WI38 (cell line): ENCODE measurements around the gene JPT1.

Experiments
- H3K4me3 ChIP-seq: 2 replicates; pipeline ENCODE4 v1.5.1; 2011; ENCODE audit warnings: low read depth, mild to moderate bottlenecking, control low read depth, low read length
- TF ChIP-seq, protein P1 (sequence below): IDR thresholded peaks from 2 replicates; pipeline ENCODE4 v1.5.1; 2012; ENCODE audit warnings: low read depth, mild to moderate bottlenecking, control low read depth, low read length

JPT1 gene

DNA sequence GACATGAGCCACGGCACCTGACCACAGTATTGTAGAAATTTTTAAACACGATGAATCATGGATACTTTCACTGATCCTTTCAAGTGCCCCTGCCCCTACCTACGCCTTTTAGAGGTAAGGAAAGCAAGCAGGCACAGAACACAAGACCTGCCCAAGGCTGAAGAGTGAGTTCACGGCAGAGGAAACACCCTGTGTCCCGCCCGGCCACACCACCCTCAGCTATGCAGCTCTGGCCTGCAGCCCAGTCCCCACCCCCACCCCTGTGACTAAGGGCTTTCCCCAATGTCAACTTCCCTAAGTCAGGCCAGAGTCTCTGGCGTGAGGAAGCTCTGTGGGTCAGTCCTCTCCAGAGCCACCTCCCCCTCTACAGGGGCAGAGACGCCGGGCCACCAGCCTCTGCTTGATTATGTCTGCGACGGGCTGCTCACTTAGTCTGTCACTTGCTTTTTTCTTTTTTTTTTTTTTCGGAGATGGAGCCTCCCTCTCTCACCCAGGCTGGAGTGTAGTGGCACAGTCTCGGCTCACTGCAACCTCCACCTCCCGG is 58.2 kb downstream of the JPT1 start:
- H3K4me3 ChIP-seq: no peak overlapping the region
- TF ChIP-seq, protein P1, sequence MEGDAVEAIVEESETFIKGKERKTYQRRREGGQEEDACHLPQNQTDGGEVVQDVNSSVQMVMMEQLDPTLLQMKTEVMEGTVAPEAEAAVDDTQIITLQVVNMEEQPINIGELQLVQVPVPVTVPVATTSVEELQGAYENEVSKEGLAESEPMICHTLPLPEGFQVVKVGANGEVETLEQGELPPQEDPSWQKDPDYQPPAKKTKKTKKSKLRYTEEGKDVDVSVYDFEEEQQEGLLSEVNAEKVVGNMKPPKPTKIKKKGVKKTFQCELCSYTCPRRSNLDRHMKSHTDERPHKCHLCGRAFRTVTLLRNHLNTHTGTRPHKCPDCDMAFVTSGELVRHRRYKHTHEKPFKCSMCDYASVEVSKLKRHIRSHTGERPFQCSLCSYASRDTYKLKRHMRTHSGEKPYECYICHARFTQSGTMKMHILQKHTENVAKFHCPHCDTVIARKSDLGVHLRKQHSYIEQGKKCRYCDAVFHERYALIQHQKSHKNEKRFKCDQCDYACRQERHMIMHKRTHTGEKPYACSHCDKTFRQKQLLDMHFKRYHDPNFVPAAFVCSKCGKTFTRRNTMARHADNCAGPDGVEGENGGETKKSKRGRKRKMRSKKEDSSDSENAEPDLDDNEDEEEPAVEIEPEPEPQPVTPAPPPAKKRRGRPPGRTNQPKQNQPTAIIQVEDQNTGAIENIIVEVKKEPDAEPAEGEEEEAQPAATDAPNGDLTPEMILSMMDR: no peak

DNA sequence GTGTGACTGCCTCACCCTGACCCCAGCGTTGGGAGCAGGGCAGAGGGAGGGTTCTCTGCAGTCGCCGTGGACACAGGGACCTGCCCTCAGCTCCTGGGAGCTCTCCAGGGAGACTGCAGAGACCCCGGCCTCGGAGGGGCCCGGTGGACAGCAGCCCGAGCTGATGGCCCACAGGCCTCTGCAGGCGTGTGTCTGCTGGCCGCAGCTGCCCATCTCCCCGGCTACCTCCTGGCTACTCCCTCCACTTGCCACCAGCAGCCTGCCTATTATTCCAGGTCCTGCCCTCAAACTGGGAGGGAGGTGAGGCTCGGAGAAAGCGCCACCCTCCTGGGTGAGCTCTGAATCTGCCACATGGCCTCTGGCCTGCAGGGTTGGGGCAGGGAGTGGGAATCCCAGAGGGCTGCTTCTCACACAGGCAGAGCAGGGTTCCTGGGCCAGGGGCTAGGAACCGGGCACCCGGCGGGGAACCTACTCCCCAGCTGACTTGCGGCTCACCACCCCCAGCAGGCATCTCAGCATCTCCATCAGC is 59.4 kb downstream of the JPT1 start:
- H3K4me3 ChIP-seq: no peak overlapping the region
- TF ChIP-seq, protein P1: no peak

DNA sequence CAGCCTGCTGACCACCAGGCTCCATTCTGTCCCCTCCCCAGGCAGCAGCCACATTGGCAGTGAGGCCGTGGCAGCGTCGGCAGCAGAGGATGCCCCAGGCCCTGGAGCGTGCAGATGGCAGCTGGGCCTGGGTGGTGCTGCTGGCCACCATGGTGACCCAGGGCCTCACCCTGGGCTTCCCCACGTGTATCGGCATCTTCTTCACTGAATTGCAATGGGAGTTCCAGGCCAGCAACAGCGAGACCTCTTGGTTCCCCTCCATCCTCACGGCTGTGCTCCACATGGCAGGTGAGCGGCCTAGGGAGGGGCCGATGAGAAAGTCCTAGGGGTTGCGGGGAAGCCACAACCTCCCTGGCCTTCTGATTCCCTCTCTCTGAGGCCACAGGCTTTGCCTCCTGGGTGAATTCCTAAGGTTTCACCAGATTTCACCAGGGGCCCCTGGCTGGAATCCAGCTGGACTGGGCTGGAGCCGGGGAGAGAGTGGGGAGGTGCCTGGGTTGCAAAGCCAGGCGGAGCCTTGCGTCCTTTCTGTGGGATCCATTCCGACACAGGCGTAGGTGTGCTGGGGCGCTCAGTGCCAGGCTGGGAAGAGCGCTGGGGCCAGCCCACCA is 60.7 kb downstream of the JPT1 start:
- TF ChIP-seq, protein P1: no peak
- no peak overlapping the region for H3K4me3 ChIP-seq

DNA sequence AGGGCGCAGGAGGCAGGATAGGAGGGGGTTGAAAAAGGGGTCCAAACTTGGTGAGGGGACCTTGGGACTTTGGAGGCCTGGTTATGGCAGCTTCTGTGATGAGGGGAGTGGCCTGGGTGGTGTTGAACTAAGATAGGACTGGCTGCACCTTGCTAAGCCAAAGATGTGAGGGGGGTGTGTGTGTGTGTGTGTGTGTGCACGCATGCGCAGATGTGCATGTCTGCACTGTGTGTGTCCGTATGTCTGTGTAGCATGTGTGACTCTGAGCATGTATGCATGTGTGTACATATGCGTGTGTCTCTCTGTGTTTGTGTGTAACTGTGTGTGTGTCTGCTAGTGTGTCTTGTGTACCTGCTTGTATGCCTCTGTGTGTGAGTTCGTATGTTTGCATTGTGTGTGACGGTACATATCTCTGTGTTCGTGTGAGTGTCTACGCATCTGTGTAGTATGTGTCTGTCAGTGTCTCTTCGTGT is 62.4 kb downstream of the JPT1 start:
- TF ChIP-seq, protein P1: no peak

DNA sequence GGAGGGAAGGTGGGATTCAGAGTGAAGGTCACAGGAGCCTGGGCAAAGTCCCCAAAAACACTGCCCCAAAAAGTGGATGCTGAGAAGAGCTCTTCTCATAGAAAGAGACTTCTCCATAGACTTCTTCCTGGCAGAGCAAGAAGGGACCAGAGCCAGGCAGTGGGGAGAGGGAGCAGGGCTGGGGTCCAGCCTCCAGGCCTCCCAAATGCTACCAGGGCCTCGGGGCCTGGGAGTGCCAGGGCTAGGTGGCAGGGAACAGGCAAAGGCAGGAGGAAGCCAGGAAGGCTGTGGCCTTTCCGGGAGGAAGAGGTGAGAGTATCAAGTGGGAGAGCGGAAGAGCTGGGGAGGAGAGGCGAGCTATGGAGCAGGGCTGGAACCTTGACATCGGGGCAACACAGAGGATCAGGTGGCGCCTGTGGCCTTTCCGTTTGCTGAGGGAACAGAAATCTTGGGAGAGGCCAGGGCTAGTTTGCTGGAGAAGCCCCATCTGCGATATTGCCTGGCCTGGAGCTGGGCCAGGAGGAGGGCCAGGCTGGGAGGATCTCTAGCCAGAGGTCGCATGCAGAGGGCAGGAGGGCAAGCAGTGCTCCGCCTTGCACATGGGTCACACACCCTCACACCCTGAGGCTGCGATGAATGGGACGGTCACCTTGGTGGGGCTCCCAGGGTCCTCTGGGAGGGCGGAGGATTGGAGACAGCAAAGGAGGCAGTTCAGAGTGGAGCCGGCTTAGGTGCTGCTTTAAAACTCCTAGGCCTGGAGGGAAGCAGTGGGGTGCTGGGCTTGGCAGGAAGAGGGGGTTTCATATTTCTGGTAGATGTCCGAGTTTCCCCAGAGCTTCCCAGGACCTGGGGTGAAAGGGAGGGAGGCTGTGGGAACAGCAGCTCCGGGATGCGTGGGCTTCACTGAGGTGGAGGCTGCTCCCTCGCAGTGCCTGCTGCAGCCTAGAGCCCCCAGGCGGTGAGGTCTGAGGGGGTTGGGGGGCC is 63.1 kb downstream of the JPT1 start:
- H3K4me3 ChIP-seq: no peak overlapping the region
- TF ChIP-seq, protein P1: no peak

More for the DNA sequence above, 62.4 kb downstream of the JPT1 start:
- H3K4me3 ChIP-seq: no peak overlapping the region

DNA sequence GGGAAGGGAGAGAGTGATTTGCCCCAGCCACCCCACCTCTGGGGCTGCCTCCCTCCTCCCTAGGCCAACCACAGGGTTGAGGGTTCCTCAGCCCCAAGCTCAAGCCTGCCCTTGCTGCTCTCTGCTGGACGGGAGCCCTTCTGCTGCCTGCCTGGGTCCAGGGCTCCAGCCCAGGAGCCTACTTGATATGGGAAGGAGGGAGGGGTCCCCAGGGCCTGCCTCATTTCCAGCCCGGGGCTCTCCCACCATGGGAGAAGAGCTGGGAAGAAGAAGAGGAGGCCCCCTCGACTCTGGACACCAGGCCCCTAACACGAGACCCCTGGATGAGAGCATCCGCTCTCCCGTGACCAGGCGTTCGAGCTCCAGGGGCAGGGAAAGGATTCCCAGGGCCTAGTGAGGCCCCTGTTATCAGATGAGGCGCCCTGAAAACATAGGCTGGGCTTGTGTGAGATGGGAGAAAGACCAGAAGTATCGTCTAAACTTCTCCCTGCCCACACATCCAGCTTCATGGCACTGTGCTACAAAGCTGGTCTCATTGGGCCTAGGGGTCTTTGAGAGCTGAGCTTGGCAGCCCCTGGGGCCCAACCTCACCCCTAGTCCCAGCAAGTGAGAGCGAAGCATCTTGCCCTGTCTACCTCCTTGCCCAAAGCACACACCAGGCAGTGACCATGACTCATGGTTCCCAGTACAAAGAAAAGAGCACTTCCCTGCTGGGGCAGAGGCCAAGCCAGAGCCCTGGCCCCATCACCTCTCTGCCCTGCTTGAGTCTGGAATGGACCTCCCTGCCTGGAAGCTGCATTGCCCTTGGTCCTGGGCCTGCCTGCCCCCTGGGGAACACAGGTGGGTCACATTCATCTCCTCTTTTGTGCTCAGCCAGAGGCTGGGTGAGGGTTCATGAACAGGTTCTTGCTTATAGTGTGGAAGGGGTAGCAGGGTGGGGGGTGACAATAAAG is 65.6 kb downstream of the JPT1 start:
- TF ChIP-seq, protein P1: no peak
- H3K4me3 ChIP-seq: peak overlapping the region; percentile 54
